Loucy (cell line): ENCODE data around the gene TMEM119.
"Not testable (repeated sequence)": the region's sequence is repeated elsewhere in the genome, so short reads cannot be mapped to it uniquely, and the experiment has no call there.

Experiments
- H2AFZ ChIP-seq: fragments of 200-600 bp; sonication (generic); 2 replicates; pipeline ENCODE4 v1.6.0; 2016; ENCODE audit warnings: antibody characterized with exemption, mild to moderate bottlenecking, low read length, moderate library complexity
- H3F3A ChIP-seq: fragments of 200-600 bp; 2 replicates; pipeline ENCODE4 v1.6.0; 2016; ENCODE audit warnings: antibody characterized with exemption, low read depth, mild to moderate bottlenecking
- H3K27me3 ChIP-seq: fragments of 200-600 bp; sonication (generic); 2 replicates; pipeline ENCODE4 v1.6.1; 2014; ENCODE audit warnings: low read length, mild to moderate bottlenecking; ENCODE audit not compliant: insufficient read depth, poor library complexity, severe bottlenecking
- H3K36me3 ChIP-seq: fragments of 200-600 bp; sonication (generic); 2 replicates; pipeline ENCODE4 v1.6.1; 2016; ENCODE audit warnings: low read length; ENCODE audit not compliant: insufficient read depth
- H3K4me1 ChIP-seq: fragments of 200-600 bp; sonication (generic); 2 replicates; pipeline ENCODE4 v1.5.1; 2014; ENCODE audit warnings: low read length, mild to moderate bottlenecking; ENCODE audit not compliant: insufficient read depth, poor library complexity, severe bottlenecking
- H3K4me2 ChIP-seq: fragments of 200-600 bp; sonication (generic); 2 replicates; pipeline ENCODE4 v1.6.0; 2014; ENCODE audit warnings: antibody characterized with exemption, low read length, low read depth, mild to moderate bottlenecking; ENCODE audit not compliant: poor library complexity, severe bottlenecking
- H3K4me3 ChIP-seq: fragments of 200-600 bp; sonication (generic); 2 replicates; pipeline ENCODE4 v1.5.1; 2014; ENCODE audit warnings: low read length, mild to moderate bottlenecking, mixed read lengths; ENCODE audit not compliant: poor library complexity, severe bottlenecking
- H3K79me2 ChIP-seq: fragments of 200-600 bp; sonication (generic); 2 replicates; pipeline ENCODE4 v1.6.1; 2014; ENCODE audit warnings: low read length; ENCODE audit not compliant: insufficient read depth
- H3K9ac ChIP-seq: fragments of 200-600 bp; sonication (generic); 2 replicates; pipeline ENCODE4 v1.6.0; 2014; ENCODE audit warnings: mild to moderate bottlenecking, low read depth, low read length, moderate library complexity; ENCODE audit not compliant: poor library complexity, severe bottlenecking
- H3K9me2 ChIP-seq: fragments of 200-600 bp; sonication (generic); replicated peaks from 2 replicates; pipeline ENCODE4 v1.6.1; 2016; ENCODE audit warnings: low read depth, low read length, mixed read lengths
- H3K9me3 ChIP-seq: fragments of 200-600 bp; sonication (generic); 2 replicates; pipeline ENCODE4 v1.6.1; 2014; ENCODE audit warnings: mild to moderate bottlenecking, antibody characterized with exemption, low read length, low read depth; ENCODE audit not compliant: insufficient read depth
- H4K20me1 ChIP-seq: fragments of 200-600 bp; sonication (generic); 2 replicates; pipeline ENCODE4 v1.6.0; 2014; ENCODE audit warnings: antibody characterized with exemption, low read length, mild to moderate bottlenecking; ENCODE audit not compliant: insufficient read depth, poor library complexity, severe bottlenecking
- CTCF ChIP-seq: fragments of 200-600 bp; sonication (generic); conservative IDR thresholded peaks from 2 replicates; pipeline ENCODE4 v1.5.1; 2014; ENCODE audit warnings: mild to moderate bottlenecking, antibody characterized with exemption, low read length
- EZH2phosphoT487 ChIP-seq: fragments of 200-600 bp; IDR thresholded peaks from 2 replicates; pipeline ENCODE4 v1.6.1; 2018; ENCODE audit warnings: antibody characterized with exemption, mild to moderate bottlenecking, moderate library complexity, borderline replicate concordance

Gene TMEM119

GRCh38 chr12:108577458-108577857 lies 20.4 kb downstream of the TMEM119 start:
- H3K36me3 ChIP-seq = no peaks in the 10 kb centered on the region
- TF ChIP-seq EZH2phosphoT487 (no peak), CTCF (no peak)
- no peak overlapping the region for H3K4me2 ChIP-seq
- H3K79me2 ChIP-seq = no peaks in the 10 kb centered on the region
- H2AFZ ChIP-seq = no peak overlapping the region
- no peaks in the 10 kb centered on the region for H4K20me1 ChIP-seq
- no peaks in the 10 kb centered on the region for H3F3A ChIP-seq
- H3K4me3 ChIP-seq = no peak overlapping the region
- H3K27me3 ChIP-seq = no peaks in the 10 kb centered on the region
- H3K4me1 ChIP-seq = no peaks in the 10 kb centered on the region
- no peaks in the 10 kb centered on the region for H3K9me3 ChIP-seq
- H3K9ac ChIP-seq = no peak overlapping the region
- H3K9me2 ChIP-seq = no peaks in the 10 kb centered on the region

GRCh38 chr12:108576660-108577234 lies 21.1 kb downstream of the TMEM119 start:
- H3K36me3 ChIP-seq = no peaks in the 10 kb centered on the region
- H3K79me2 ChIP-seq = no peaks in the 10 kb centered on the region
- H3K27me3 ChIP-seq = no peaks in the 10 kb centered on the region
- no peak overlapping the region for H3K4me3 ChIP-seq
- no peaks in the 10 kb centered on the region for H4K20me1 ChIP-seq
- no peaks in the 10 kb centered on the region for H3F3A ChIP-seq
- H3K9me3 ChIP-seq = no peaks in the 10 kb centered on the region
- H2AFZ ChIP-seq = no peak overlapping the region
- H3K9me2 ChIP-seq = no peaks in the 10 kb centered on the region
- H3K4me1 ChIP-seq = no peaks in the 10 kb centered on the region
- no peak overlapping the region for H3K4me2 ChIP-seq
- TF ChIP-seq CTCF (no peak), EZH2phosphoT487 (no peak)
- H3K9ac ChIP-seq = no peak overlapping the region

GRCh38 chr12:108575199-108575912 lies 22.5 kb downstream of the TMEM119 start:
- H3K4me2 ChIP-seq = no peak overlapping the region
- no peaks in the 10 kb centered on the region for H3K79me2 ChIP-seq
- no peaks in the 10 kb centered on the region for H4K20me1 ChIP-seq
- TF ChIP-seq CTCF (no peak), EZH2phosphoT487 (no peak)
- no peaks in the 10 kb centered on the region for H3K36me3 ChIP-seq
- no peak overlapping the region for H3K9ac ChIP-seq
- H3F3A ChIP-seq = no peaks in the 10 kb centered on the region
- no peak overlapping the region for H2AFZ ChIP-seq
- no peaks in the 10 kb centered on the region for H3K4me1 ChIP-seq
- H3K4me3 ChIP-seq = no peak overlapping the region
- H3K27me3 ChIP-seq = no peaks in the 10 kb centered on the region
- H3K9me3 ChIP-seq = no peaks in the 10 kb centered on the region
- no peaks in the 10 kb centered on the region for H3K9me2 ChIP-seq

GRCh38 chr12:108574276-108574675 lies 23.6 kb downstream of the TMEM119 start:
- H4K20me1 ChIP-seq, H3K36me3 ChIP-seq, H3K9me2 ChIP-seq, H3K4me3 ChIP-seq, H3K27me3 ChIP-seq, H3K9me3 ChIP-seq, H3K4me1 ChIP-seq, H3F3A ChIP-seq, H3K79me2 ChIP-seq, H2AFZ ChIP-seq, H3K9ac ChIP-seq, H3K4me2 ChIP-seq: not testable (repeated sequence)
